Hematopoietic multipotent progenitor cell treated with erythropoietin and hydrocortisone succinate and interleukin-3 and kit ligand, for 6 days (in vitro differentiated cells): ENCODE measurements around the gene PEX12.
A peak's percentile ranks its signal among the peaks of the same experiment; 100 is the strongest.
"Not testable (repeated sequence)": the region's sequence is repeated elsewhere in the genome, so short reads cannot be mapped to it uniquely, and the experiment has no call there.

Experiments
- DNase-seq: peaks from one replicate; pipeline ENCODE4 v3.0.0-alpha.2; 2015

The PEX12 gene

DNA sequence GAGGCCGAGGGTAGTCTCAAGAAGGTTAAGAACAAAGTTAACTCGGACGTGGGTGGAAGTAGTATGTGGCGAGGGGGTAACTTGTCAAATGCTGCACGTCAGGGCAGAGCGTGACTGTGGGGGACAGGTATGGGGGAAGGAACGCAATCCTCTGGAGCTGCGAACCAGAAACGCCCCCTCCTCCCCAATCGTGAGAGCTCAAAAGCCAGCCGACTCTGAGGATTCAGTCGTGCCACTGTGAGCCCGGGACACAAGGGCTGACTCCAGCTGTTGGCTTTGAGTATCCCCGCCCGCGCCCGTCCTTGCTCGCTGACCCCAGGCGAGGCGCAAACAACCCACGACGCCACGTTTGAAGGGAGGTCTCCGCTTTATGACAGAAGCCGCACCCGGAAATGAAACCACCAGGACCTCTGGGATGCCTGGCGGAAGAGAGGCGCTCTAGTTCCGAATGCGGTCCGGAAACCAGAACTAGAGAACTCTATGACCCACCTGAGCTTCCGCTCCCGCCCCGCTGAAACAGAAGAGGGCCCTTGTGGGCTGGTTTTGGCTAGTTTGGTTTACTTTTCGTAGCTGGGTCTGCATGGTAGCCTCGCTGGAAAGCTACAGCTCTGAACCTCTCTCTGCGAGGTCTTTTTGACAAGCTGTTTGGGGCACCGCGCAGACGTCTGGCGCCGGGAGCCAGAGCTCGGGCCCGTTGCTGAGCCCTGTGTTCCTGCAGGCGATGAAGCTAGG is at the start of gene PEX12:
Gene PEX12 (minus strand): TSS at position 375 of the 732 bp plus-strand sequence. CDS start 550 bp downstream, outside the sequence.
- DNase-seq, result peak; percentile 98

DNA sequence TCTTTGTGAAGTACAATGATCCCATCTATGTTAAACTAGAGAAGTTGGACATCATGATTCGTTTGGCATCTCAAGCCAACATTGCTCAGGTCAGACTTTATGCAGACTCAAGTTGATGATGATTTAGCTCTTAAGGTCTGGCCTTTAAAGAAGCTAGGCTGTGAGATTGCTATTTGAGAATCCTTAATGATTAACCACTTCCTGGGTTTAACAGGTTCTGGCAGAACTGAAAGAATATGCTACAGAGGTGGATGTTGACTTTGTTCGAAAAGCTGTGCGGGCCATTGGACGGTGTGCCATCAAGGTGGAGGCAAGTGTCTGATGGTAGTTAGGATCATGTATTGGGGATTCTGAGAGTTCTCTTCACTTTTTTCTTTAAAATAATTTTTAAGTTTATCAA is 49.0 kb upstream of the PEX12 start:
- no peak for DNase-seq

DNA sequence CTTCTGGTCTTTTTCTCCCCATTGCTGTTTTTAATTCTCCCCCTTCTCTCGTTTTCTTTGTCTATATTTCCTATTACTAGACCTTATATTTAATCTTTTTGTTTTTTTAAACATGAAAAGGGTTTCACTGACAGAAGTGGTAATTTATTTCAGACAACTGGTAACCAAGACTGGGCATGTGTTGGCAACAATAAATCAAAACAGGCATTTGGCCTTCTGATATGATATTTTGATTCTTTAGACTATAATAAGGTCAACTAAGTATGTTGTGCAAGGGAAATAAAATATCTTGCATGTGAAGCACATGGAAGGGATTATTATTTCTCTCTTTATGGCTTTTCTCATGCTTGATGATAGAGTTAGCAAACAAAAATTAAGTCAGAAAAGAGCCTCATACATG is 43.4 kb upstream of the PEX12 start:
- DNase-seq, result no peak

DNA sequence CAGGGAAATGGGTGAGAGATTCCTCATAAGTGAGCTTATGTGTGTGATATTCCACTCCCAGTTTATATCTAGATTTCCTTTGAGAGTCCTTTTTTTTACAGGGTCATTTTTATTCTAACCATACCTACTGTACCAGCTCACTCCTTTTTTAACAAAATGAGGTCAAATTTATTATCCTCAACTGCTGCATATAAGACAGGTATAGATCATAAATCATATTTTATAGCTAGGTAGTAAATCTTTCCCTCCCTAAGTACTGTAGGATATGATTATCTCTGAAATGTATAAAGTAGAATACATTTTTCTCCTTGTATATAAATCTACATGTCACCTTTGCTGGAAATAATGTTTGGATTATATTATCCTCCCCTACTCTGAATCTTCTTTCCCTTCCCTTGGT is 40.3 kb upstream of the PEX12 start:
- DNase-seq, result no peak

DNA sequence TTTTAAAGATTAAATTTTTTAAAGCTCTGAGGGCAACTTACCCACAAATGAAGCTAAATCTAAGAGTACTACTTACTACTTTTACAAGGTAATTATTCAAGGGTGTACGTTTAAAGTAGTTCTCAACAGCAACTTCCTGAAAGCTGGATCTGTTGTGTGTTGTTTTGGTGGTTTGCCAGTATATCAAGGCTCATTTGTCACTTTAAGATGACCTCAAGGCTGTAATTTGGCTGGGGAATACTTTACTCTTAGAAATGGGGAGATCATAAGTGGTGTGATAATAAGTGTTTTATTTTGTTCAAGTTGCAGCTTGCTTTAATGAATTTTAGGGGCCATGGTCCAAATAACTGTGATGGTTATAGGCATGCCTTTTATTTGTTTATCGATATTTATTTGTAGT is 39.1 kb upstream of the PEX12 start:
- DNase-seq, result peak; percentile 7

DNA sequence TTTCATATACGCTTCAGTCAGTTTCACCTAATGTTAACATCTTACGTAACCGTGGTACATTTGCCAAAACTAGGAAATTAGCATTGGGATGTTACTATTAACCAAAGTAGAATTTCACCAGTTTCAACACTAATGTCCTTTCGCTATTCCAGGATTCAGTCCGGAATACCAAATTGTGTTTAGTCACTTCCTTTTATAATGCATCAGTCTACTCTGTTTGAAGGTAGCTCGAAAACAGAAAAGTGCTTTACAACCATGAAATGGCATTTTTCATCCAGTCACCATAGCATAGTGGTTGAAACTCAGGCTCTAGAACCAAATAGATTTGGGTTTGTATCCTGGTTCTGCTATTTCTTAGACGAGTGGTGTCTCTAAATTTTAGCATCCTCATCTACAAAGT is 38.2 kb upstream of the PEX12 start:
- no peak for DNase-seq

DNA sequence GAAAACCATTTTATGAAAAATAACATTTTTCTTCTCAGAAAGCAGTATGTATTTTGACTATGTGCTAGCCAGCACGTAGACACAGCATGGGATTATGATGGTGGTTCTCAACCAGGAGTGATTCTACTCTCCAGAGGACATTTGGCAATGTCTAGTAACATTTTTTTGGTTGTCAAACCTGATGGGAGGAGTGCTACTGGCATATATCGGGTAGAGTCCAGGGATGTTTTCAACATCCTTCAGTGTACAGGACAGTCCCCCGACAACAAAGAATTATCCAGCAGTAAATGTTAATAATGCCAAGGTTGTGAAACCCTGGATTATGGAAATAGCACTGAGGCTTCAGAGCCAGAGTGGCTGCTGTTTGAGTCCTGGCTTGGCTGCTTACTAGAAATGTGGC is 36.4 kb upstream of the PEX12 start:
- no peak for DNase-seq

DNA sequence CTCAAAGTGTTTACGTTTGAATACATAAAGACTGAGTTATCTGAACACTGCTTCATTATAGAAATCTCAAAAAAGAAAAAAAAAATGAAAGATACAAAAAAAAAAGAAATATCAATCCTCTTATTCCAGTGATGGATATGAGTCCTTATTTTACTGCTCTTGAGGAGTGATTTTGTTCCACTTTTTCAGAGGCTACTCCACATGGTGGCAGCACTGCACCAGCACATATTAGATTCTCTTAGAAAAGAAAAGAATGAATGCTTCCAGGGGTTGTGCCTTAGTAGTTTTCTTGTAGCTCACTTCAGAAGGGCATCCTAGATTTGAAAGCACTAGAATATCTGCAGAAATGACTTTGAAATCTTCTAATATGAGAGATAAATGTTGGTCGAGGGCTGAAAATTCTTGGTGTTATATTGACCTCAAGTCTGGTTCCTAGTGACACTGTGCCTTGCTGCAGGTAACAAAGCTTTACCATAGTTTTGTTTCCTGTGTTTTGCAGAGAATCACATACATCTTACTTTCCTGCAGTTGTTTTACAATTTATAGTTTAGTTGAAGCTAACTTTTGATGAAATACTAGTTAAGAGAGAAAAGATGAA is 34.7 kb upstream of the PEX12 start:
- DNase-seq, result peak; percentile 79

DNA sequence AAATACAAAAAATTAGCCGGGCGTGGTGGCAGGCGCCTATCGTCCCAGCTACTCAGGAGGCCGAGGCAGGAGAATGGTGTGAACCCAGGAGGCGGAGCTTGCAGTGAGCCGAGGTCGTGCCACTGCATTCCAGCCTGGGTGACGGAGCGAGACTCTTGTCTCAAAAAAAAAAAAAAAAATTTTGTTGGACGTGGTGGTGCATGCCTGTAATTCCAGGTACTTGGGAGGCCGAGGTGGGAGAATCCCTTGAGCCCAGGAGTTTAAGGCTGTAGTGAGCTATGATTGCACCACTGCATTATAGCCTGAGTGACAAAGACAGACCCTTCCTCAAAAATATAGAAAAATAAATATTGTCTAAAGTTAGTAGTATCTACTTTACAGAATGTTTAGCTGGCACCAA is 32.4 kb upstream of the PEX12 start:
- not testable (repeated sequence) for DNase-seq

DNA sequence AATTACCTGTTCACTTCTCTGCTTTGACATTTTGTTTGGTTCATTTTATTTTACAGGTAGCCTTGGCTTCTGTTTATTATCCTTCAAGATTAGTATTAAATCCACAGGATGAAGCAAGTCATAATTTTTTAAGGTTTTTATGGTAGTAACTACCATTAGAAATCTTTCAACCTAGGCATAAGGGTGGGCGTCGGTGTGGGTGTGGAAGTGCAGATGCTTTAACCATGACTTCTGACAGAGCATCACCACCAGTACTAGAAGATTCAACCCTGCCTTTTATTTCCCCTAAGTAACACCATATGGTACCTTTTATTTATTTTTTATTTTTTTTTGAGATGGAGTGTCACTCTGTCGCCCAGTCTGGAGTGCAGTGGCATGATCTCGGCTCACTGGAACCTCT is 31.5 kb upstream of the PEX12 start:
- no peak for DNase-seq

DNA sequence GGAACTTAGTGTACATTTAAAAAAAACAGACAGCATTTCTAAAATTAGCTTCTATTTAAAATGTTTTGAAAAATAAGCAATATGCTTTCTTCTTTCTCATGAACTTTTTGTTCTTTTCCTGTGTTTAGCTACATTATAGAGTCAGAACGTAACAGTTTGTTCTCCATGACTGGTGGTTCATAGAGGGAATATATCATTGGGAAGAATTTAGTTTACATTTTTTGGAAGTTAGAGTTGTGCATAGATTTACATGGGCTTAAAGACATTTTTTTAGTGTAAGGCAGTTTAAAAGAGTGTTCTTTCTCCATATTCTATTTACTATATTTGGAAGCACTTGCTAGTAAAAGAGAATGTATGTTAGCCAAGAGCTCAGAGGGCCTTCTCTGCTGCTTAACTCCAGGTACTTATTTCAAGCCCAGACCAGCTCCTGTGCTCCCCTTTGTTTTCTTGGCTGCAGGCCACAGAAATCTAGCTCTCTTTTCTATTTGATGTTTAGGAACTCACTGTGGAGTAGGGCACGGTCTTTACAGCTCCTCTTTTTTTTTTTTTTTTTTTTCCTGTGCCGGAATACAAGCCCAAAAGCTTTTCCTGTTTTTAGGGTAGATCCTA is 29.0 kb upstream of the PEX12 start:
- no peak for DNase-seq

DNA sequence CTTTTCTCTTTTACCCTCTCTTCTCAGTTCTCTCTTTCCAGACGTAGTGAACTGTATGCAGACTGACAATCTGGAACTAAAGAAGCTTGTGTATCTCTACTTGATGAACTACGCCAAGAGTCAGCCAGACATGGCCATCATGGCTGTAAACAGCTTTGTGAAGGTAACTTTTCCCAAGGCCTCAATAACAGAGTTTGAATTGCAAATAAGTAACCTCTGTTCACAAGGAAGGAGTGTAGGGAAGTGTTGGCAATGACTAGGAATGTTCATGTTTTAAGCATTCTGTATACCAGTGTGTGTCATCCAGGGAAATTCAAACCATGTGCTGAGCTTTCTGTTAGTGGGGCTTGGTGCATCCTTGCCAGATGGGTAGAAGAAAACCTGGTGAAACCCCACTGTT is 27.3 kb upstream of the PEX12 start:
- DNase-seq, result no peak

DNA sequence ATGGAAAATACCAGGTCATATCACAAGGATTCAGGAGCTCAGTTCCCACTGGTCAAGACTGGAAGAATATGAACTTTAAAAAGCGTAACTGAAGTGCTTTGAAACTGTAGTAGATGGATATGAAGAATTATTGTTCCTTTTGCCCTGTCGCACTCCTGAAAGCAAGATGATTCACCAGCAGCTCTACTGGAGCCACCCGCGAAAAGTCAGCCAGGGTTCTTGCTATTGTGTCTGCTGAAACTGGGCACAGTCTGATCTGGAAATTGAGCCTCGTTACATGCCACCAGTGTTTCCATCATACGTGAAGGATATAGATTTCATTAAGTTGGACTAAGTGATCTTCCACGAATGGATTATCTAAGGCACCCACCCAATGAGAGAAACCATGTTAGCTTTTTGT is 25.3 kb upstream of the PEX12 start:
- DNase-seq, result no peak

DNA sequence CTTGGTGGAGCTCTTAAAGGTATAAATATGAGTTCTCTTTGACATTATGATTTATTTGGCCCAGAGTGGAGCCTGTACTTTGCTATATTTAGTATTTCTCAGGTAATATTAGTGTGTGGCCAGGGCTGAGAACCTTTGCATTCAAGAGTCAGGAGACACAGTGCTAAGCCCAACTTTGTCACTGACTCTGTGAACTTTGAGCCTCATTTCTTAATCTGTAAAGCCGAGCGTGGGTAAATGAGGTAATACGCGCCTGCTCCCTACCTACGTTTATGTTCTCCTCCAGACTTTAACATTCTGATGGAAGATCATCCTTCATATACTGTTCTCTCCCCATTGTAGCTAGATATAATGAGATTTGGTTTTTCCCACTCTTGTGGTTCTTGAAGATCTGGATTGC is 19.2 kb upstream of the PEX12 start:
- DNase-seq, result no peak

DNA sequence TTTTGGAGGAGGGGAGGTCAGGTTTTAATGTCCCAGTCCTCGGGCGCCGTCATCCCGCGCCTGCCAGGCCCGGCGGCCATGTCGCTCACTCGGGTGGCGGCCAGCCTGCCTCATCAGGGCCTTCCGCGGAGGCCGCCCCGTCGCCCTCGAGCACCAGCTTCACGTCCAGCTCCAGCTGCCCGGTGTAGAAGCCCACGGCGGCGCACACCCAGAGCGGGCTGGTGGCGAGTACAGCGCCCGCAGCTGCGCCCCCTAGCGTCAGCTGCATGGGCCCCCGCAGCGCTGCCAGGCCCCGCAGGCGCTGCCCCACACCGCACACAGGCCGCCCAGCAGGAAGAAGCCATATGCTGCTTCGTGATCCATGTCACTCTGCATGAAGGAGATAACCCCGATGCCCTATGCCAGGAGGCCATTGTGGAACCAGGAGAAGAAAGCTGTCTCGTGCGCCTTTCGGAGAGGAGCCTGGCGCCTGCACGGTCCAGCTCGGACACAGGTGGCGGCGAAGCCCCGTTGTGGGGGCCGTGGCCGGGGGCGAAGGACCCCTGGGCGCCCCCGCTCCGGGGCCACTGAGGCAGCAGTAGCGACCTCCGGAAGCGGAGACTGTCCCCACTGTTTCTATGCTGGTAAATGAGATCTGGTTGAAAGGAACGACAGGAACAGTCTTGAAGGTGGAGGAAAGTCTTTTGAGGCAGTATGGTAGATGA is 18.3 kb upstream of the PEX12 start:
- DNase-seq, result no peak

DNA sequence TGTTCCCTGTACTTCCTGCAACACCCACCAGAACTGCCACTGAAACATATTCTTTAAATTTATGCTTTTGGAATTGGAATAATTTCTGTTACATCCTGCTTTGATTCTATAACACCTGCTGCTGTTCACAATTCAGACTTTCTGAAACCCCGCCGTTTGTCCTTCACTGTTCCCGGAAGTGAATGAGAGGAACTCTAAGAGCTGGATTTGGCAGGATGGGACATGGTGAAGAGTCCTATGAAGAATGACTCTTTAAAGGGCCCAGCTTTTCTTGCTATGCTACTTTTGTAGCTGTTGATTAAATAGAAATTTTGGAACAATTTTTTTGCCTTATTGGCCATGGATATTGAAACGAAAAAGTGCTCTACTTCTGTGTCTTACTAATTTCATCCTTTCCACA is 17.7 kb upstream of the PEX12 start:
- DNase-seq, result no peak

DNA sequence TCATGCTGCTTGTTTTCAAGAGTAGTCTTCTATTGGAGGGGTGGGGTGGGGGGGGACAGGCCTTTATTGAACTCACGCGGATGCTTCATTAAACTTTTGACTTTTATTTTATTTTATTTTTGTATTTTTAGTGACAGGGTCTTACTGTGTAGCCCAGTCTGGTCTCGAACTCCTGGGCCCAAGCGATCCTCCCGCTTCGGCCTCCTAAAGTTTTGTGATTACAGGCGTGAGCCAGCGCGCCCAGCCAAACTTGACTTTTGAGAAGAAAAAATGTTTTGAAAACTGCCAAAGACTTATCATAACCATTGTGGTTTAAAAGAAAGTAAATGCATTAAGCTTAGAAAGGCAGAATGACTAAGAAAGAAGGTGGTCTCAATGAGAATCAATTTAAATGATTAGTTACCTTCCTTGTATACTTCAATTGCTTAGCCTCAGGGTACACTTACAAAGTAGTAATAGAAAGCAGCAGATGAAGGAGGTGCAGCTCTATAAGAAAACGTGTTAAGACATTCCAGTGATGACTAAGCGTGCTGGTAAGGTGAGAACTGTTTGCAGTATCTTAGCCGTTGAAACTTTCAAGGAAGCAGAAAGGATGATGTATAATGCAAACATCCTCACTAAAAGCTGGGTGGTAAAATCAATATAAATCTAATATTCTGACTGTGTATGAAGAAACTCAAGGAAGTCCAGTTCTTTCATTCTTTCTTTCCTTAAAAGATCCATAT is 10.0 kb upstream of the PEX12 start:
- DNase-seq, result peak; percentile 44

DNA sequence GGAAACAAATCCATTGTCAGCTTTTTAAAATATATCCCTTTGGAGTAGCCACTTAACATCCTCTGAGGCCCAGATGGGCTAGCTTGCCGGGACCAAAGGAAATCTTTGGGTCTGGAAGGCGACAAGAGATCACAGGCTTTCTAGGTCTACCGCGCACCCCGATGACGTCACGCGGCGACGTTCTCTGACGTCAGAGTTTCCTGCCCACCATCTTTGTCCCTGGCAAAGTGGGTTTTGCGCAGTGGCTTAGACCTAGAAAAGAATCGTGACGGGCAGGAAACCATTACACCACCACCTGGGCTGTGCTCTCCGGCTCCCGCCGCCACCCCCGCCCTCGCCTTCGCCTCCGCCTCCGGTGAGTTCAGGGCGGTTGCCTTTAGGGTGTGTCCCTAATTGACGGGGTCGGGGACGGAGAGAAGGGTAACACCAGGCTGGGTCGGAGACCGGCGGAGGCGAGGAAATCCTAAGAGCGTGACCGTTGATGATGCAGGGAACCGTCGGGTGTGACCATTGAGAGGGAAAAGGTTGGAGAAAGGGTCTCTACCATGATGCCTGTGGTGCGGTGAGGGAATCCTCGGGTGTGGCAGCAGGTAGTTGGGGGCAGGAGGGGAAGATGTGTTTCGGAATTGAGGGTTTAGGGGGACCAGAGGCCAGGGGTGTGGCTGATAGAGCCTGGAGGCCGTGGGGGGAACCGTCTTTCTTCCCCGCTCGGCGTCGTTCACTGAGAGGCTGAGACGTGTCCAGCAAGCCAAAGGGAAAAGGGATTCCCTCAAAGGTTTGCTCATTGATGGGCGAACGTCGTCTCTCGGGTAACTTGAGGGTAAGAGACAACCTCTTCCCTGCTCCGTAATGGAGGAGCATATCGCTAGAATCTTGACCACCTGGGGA is 8.9 kb upstream of the PEX12 start, which contains the start of gene AP2B1:
Gene AP2B1 (plus strand): TSS at position 249 of the 888 bp plus-strand sequence. CDS start 6,709 bp downstream, outside the sequence.
- DNase-seq, result peak; percentile 97

DNA sequence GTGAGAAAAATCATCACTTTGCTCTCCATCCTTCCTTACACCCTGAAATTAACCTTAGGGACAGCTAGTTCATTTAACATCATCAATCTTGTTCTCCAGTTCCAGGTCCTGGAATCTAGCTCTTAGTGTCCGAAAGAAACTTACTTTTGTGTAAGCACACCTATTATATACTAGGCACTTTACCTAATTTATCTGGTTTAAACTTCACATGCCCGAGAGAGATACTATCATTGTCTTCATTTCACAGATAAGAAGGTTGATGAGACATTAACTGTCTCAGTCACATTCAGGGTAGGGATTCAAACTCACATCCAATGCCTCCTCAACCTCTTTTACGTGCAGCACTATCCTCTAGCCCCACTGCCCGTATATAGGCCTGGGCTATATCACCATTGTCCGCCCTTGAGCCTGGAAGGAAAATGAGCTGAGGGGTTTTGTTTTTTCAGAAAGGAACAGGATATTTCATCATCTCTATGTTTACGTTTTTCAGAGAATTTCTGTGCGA is 8.2 kb upstream of the PEX12 start:
- no peak for DNase-seq

DNA sequence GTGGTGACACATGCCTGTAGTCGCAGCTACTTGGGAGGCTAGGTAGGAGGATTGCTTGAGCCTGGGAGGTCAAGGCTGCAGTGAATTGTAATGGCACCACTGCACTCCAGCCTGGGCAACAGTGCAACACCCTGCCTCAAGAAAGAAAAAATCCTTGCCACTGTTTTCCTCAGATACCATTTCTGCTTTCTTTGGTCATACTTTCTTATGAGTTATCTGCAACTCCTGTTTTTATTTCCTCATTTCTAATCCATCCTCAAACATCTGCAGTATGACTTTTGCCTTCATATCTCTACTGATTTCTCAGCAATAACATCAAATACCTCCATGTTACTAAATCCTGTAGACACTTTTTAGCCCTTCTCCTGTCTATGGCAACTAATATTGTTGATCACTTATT is 5.7 kb upstream of the PEX12 start:
- no peak for DNase-seq

DNA sequence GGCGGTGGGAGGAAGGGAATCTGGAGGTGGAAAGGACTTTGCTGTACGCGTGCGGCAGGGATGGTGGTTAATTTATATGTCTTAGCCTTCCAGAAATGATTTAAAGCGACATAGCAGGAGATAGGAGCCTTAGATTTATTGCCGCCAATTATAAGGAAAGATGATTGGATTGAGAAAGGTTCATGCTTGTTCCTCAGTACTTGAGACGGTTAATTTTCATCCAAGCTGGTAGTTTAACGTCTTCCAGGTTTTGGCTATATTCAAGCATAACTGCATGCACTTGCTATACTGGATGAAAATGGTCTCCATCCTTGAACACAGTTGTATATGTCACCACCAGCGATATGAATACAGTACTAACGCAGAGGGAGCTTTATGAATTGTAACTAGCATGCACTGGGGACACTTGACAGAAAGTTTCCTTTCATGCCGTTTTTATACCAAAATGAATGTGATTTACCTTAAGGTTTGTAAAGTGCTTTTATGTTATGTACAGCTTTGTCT is 610 bp upstream of the PEX12 start:
- peak; percentile 44 for DNase-seq

DNA sequence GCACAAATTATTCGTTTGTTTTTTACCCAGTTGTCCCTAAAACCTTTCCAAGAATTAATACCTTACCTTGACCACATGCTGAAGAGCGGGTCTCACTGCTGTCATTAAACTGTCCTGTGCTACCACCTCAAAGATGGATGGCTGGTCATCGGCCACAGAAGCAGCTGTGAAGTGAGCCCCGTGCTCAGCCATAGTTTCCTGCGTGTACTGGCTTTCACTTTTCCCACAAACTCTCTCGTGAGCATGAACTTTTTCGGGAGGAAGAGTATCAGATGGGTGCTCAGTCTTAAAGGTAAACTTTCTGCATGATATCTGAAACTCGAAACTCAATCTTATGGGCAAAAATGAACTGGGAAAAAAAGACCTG is 558 bp downstream of the PEX12 start:
- peak; percentile 44 for DNase-seq
